HepG2 (cell line): ENCODE measurements around the gene COPS3. TPM values are rescaled to one million over a fixed set of nuclear protein-coding genes. Genes with fewer than 3 reads are reported as not detected.

Experiments used
- CREM ChIP-seq, 2 experiments: sonication (generic) in 1 of 2; formaldehyde crosslinking in 1 of 2; IDR thresholded peaks; 2 replicates each; pipeline versions ENCODE4 v1.4.0 to v1.6.1; 2016 to 2020; ENCODE audit warnings: antibody characterized with exemption in 1 of 2, mild to moderate bottlenecking in 1 of 2, missing genetic modification reagents in 1 of 2
- CSRNP1 ChIP-seq: sonication (generic); formaldehyde crosslinking; IDR thresholded peaks from 2 replicates; pipeline ENCODE4 v1.8.1; 2023; ENCODE audit warnings: mild to moderate bottlenecking, missing genetic modification reagents
- MTF1 ChIP-seq: sonication (generic); formaldehyde crosslinking; IDR thresholded peaks from 2 replicates; pipeline ENCODE4 v1.5.0; 2020; ENCODE audit warnings: missing genetic modification reagents
- MTF2 ChIP-seq: sonication (generic); formaldehyde crosslinking; IDR thresholded peaks from 2 replicates; pipeline ENCODE4 v1.5.0; 2020; ENCODE audit warnings: missing genetic modification reagents, borderline replicate concordance
- PAF1 ChIP-seq: IDR thresholded peaks from 2 replicates; pipeline ENCODE4 v1.6.1; 2016; ENCODE audit warnings: missing genetic modification reagents, missing compliant biosample characterization
- PATZ1 ChIP-seq: sonication (generic); formaldehyde crosslinking; IDR thresholded peaks from 2 replicates; pipeline ENCODE4 v1.4.0; 2020; ENCODE audit warnings: missing genetic modification reagents
- PHF8 ChIP-seq: sonication (generic); formaldehyde crosslinking; IDR thresholded peaks from 2 replicates; pipeline ENCODE4 v1.5.0; 2020; ENCODE audit warnings: missing genetic modification reagents
- TEF ChIP-seq: sonication (generic); formaldehyde crosslinking; IDR thresholded peaks from 2 replicates; pipeline ENCODE4 v1.5.0; 2020; ENCODE audit warnings: missing genetic modification reagents
- ZBTB42 ChIP-seq: sonication (generic); formaldehyde crosslinking; IDR thresholded peaks from 2 replicates; pipeline ENCODE4 v1.5.0; 2020; ENCODE audit warnings: mild to moderate bottlenecking, missing genetic modification reagents
- ZMYM2 ChIP-seq: sonication (generic); formaldehyde crosslinking; IDR thresholded peaks from 2 replicates; pipeline ENCODE4 v1.8.0; 2022; ENCODE audit warnings: mild to moderate bottlenecking, missing genetic modification reagents
- ZNF10 ChIP-seq: sonication (generic); formaldehyde crosslinking; IDR thresholded peaks from 2 replicates; pipeline ENCODE4 v1.4.0; 2020; ENCODE audit warnings: mild to moderate bottlenecking, low read depth, missing genetic modification reagents, borderline replicate concordance
- ZNF143 ChIP-seq: sonication (generic); formaldehyde crosslinking; IDR thresholded peaks from 2 replicates; pipeline ENCODE4 v1.4.0; 2020; ENCODE audit warnings: missing genetic modification reagents
- ZNF234 ChIP-seq: sonication (generic); formaldehyde crosslinking; conservative IDR thresholded peaks from 2 replicates; pipeline ENCODE4 v1.5.1; 2020; ENCODE audit warnings: mild to moderate bottlenecking, missing genetic modification reagents
- ZNF468 ChIP-seq: sonication (generic); formaldehyde crosslinking; IDR thresholded peaks from 2 replicates; pipeline ENCODE4 v1.8.0; 2022; ENCODE audit warnings: mild to moderate bottlenecking, moderate library complexity, missing genetic modification reagents
- ZNF484 ChIP-seq: sonication (generic); formaldehyde crosslinking; IDR thresholded peaks from 2 replicates; pipeline ENCODE4 v1.5.1; 2020; ENCODE audit warnings: mild to moderate bottlenecking, low read depth, missing genetic modification reagents, borderline replicate concordance
- ZNF616 ChIP-seq: sonication (generic); formaldehyde crosslinking; IDR thresholded peaks from 2 replicates; pipeline ENCODE4 v1.5.0; 2020; ENCODE audit warnings: low read depth, mild to moderate bottlenecking, missing genetic modification reagents
- ZNF710 ChIP-seq: sonication (generic); formaldehyde crosslinking; IDR thresholded peaks from 2 replicates; pipeline ENCODE4 v1.5.0; 2020; ENCODE audit warnings: mild to moderate bottlenecking, missing genetic modification reagents, borderline replicate concordance
- ZNF740 ChIP-seq: sonication (generic); formaldehyde crosslinking; IDR thresholded peaks from 2 replicates; pipeline ENCODE4 v1.4.0; 2020; ENCODE audit warnings: missing genetic modification reagents
- ZNF747 ChIP-seq: sonication (generic); formaldehyde crosslinking; IDR thresholded peaks from 2 replicates; pipeline ENCODE4 v1.8.1; 2023; ENCODE audit warnings: missing genetic modification reagents, mild to moderate bottlenecking, borderline replicate concordance
- ZNF784 ChIP-seq: sonication (generic); formaldehyde crosslinking; IDR thresholded peaks from 2 replicates; pipeline ENCODE4 v1.5.1; 2020; ENCODE audit warnings: missing genetic modification reagents, mild to moderate bottlenecking, borderline replicate concordance
- ZNF816 ChIP-seq: sonication (generic); formaldehyde crosslinking; IDR thresholded peaks from 2 replicates; pipeline ENCODE4 v1.8.0; 2022; ENCODE audit warnings: missing genetic modification reagents, mild to moderate bottlenecking, borderline replicate concordance
- polyA plus RNA-seq, 8 experiments: library from polyadenylated mRNA; depleted of rRNA in 3 of 8; stranded (reverse) in 7 of 8; unstranded in 1 of 8; fragments of >200 nt; fragmentation: Illumina TruSeq in 4 of 8; extraction: Trizol in 4 of 8; gene quantifications; 2 replicates each; pipeline versions ENCODE4 v1.2.1 to v1.2.3, GENCODE V29; 2011 to 2016; ENCODE audit warnings: low read depth in 4 of 8, missing spikeins in 1 of 8, mixed read lengths in 1 of 8; ENCODE audit not compliant: insufficient read depth in 1 of 8
- total RNA-seq, 5 experiments: library from RNA; depleted of rRNA; stranded (reverse); fragments of >200 nt; fragmentation: Illumina TruSeq; extraction: Trizol; gene quantifications; 2 replicates each; pipeline ENCODE4 v1.2.3, GENCODE V29; 2016; ENCODE audit warnings: low read depth in 1 of 5

COPS3 gene
- total and polyA plus RNA-seq, 2 of the 13 experiments (the other 11 are each of a cell fraction or from before 2014, with no cell fraction given) = 46.3 to 103 TPM

GRCh38 chr17:17206124-17206912 lies 74.7 kb downstream of the COPS3 start, which contains the start of gene PLD6 (continued):
- TF ChIP-seq ZNF740 (peak; percentile 33), ZNF816 (CRISPR knock-in tag) (no peak), PHF8 (CRISPR knock-in tag) (no peak; the same call in 1 of the 2 replicates), CSRNP1 (CRISPR knock-in tag) (peak; percentile 57; the same call in 1 of the 2 replicates), ZNF747 (CRISPR knock-in tag) (peak; percentile 54; the same call in 1 of the 2 replicates), MTF2 (CRISPR knock-in tag) (peak; percentile 82), ZNF234 (CRISPR knock-in tag) (peak; percentile 97), ZNF710 (CRISPR knock-in tag) (peak; percentile 31), PATZ1 (peak; percentile 94), ZNF784 (CRISPR knock-in tag) (peak; percentile 97; the same call in 1 of the 2 replicates), TEF (CRISPR knock-in tag) (no peak), PAF1 (CRISPR knock-in tag) (no peak), ZNF616 (CRISPR knock-in tag) (peak; percentile 98), ZBTB42 (CRISPR knock-in tag) (no peak; the same call in 1 of the 2 replicates), CREM (IDR thresholded peaks at IDR 0.05) (no peak), CREM (CRISPR knock-in tag; IDR thresholded peaks at IDR 0.05) (no peak), ZMYM2 (CRISPR knock-in tag) (peak; percentile 60), MTF1 (CRISPR knock-in tag) (no peak), ZNF468 (peak; percentile 99), ZNF10 (CRISPR knock-in tag) (no peak; the same call in 1 of the 2 replicates), ZNF143 (CRISPR knock-in tag) (peak; percentile 53), ZNF484 (CRISPR knock-in tag) (no peak; the same call in 1 of the 2 replicates)
